IMR-90 (cell line): ENCODE data around the gene PRCP.

ENCODE experiments used
- SMC3 ChIP-seq: fragments of 150-350 bp; IDR thresholded peaks from 2 replicates; pipeline ENCODE4 v1.6.1; 2016; ENCODE audit warnings: low read depth, mild to moderate bottlenecking, antibody characterized with exemption, low read length, moderate library complexity
- TF ChIP-seq, protein P1 (sequence below): conservative IDR thresholded peaks from 2 replicates; pipeline ENCODE4 v1.5.1; 2012; ENCODE audit warnings: mild to moderate bottlenecking, low read depth, low read length, improper control_type of control experiment

DNA sequence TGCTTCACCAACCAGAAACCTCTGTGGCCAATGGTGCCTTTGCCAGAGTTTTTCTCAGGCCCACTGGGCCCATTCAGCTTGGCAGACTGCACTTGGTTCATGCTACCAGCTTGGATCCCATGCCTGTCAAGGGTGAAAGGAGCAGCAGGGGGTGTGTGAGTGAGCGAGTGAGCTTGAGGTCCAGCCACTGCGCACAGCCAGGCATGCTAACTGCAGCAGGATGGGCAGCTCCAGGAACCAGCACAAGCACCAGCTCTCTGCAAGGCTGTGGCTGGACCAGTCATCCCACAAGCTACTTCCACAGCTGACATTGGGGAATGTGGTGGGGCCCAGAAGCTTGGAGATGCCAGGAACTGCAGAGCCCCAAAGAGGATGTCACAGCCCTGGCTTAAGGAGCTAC lies 42.1 kb upstream of the PRCP start:
- no peak for TF ChIP-seq SMC3
- TF ChIP-seq, protein P1, sequence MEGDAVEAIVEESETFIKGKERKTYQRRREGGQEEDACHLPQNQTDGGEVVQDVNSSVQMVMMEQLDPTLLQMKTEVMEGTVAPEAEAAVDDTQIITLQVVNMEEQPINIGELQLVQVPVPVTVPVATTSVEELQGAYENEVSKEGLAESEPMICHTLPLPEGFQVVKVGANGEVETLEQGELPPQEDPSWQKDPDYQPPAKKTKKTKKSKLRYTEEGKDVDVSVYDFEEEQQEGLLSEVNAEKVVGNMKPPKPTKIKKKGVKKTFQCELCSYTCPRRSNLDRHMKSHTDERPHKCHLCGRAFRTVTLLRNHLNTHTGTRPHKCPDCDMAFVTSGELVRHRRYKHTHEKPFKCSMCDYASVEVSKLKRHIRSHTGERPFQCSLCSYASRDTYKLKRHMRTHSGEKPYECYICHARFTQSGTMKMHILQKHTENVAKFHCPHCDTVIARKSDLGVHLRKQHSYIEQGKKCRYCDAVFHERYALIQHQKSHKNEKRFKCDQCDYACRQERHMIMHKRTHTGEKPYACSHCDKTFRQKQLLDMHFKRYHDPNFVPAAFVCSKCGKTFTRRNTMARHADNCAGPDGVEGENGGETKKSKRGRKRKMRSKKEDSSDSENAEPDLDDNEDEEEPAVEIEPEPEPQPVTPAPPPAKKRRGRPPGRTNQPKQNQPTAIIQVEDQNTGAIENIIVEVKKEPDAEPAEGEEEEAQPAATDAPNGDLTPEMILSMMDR: no peak
